GM19240 (cell line): ENCODE data around the gene PLS3.
"Not testable (repeated sequence)": the region's sequence is repeated elsewhere in the genome, so short reads cannot be mapped to it uniquely, and the experiment has no call there.

Experiments
- DNase-seq: peaks from one replicate; pipeline ENCODE4 v3.0.0; 2011; ENCODE audit warnings: low spot score; ENCODE audit not compliant: insufficient read length

Gene PLS3

GRCh38 chrX:115560978-115561604, at the start of gene PLS3:
Gene PLS3 (plus strand): TSS chrX:115561174. CDS start chrX:115610251, 49,077 bp downstream.
- DNase-seq, result no peak

GRCh38 chrX:115518113-115518512, 42.9 kb upstream of the PLS3 start:
- DNase-seq, result no peak

- DNase-seq, result no peak
These were observed 39.2 kb upstream of the PLS3 start for GRCh38 chrX:115521741-115522140.

- no peak for DNase-seq
These were observed 38.0 kb upstream of the PLS3 start for GRCh38 chrX:115522952-115523351.

- DNase-seq, result no peak
These were observed 35.5 kb upstream of the PLS3 start for GRCh38 chrX:115525486-115525885.

GRCh38 chrX:115531818-115532403, 29.1 kb upstream of the PLS3 start:
- DNase-seq, result no peak

- DNase-seq, result no peak
These were observed 27.5 kb upstream of the PLS3 start for GRCh38 chrX:115533485-115533884.

GRCh38 chrX:115534383-115534782, 26.6 kb upstream of the PLS3 start:
- no peak for DNase-seq

- no peak for DNase-seq
These were observed 25.6 kb upstream of the PLS3 start for GRCh38 chrX:115535421-115535820.

- DNase-seq, result no peak
These were observed 25.1 kb upstream of the PLS3 start for GRCh38 chrX:115535844-115536243.

GRCh38 chrX:115539841-115540240, 21.1 kb upstream of the PLS3 start:
- no peak for DNase-seq

GRCh38 chrX:115541045-115541444, 19.9 kb upstream of the PLS3 start:
- DNase-seq, result not testable (repeated sequence)

- no peak for DNase-seq
These were observed 13.5 kb upstream of the PLS3 start for GRCh38 chrX:115547448-115547847.

- no peak for DNase-seq
These were observed 12.0 kb upstream of the PLS3 start for GRCh38 chrX:115549008-115549407.

- no peak for DNase-seq
These were observed 7.8 kb upstream of the PLS3 start for GRCh38 chrX:115553171-115553570.

- DNase-seq, result no peak
These were observed 1.3 kb upstream of the PLS3 start for GRCh38 chrX:115559672-115560071.

- DNase-seq, result no peak
These were observed 580 bp upstream of the PLS3 start for GRCh38 chrX:115560211-115560977.

- DNase-seq, result no peak
These were observed 868 bp downstream of the PLS3 start for GRCh38 chrX:115561605-115562479.

GRCh38 chrX:115562480-115562847, 1.5 kb downstream of the PLS3 start:
- no peak for DNase-seq

- no peak for DNase-seq
These were observed 2.7 kb downstream of the PLS3 start for GRCh38 chrX:115563633-115564162.

- no peak for DNase-seq
These were observed 3.3 kb downstream of the PLS3 start for GRCh38 chrX:115564243-115564642.
